HG02970 (cell line): ENCODE results near the gene TYW1B.
"Not testable (repeated sequence)": the region's sequence is repeated elsewhere in the genome, so short reads cannot be mapped to it uniquely, and the experiment has no call there.

Experiments
- ATAC-seq: cut with Tn5 transposase; IDR thresholded peaks from one replicate; pipeline ENCODE4 v1.9.1; 2021; ENCODE audit warnings: mild to moderate bottlenecking, moderate library complexity, moderate number of reproducible peaks; ENCODE audit not compliant: unreplicated experiment, low FRiP score

Gene TYW1B, protein sequence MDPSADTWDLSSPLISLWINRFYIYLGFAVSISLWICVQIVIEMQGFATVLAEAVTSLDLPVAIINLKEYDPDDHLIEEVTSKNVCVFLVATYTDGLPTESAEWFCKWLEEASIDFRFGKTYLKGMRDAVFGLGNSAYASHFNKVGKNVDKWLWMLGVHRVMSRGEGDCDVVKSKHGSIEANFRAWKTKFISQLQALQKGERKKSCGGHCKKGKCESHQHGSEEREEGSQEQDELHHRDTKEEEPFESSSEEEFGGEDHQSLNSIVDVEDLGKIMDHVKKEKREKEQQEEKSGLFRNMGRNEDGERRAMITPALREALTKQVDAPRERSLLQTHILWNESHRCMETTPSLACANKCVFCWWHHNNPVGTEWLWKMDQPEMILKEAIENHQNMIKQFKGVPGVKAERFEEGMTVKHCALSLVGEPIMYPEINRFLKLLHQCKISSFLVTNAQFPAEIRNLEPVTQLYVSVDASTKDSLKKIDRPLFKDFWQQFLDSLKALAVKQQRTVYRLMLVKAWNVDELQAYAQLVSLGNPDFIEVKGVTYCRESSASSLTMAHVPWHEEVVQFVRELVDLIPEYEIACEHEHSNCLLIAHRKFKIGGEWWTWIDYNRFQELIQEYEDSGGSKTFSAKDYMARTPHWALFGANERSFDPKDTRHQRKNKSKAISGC

DNA sequence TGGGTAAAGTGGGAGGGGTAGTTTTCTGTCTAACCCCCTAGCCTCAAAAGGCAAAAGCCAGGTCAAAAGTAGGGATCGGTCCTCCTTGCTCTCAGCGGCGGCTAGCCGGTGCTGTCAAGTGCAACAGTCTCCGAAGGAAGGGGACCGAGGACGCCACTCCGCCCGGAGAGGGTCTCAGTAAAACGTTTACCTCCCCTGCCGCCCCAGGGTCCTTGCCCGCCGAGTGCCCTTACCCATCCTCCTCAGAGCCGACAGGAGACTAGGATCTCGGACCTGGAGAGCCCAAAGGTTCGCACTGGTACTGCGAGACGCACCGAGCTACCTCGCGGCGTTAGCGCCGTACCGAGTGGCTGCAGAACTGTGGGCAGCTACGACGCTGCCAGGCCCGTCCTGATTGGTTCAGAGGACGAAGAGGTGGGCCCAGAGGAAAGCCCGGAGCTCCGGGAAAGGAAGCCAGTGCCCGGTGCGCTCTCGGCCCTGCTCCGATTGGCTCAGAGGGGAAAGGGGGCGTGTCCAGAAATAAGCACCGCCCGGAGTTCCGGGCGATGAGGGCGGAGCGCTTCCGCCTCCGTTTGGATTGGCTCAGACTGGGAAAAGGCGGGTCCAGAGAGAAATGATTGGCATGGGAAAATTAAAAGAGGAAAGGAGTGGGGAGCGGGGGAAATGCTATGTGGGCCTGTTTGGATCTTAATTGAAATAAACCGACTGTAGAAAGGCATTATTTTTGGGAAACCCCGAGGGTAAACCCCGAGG lies at the start of gene TYW1B:
Gene TYW1B (minus strand): TSS at position 362 of the 753 bp plus-strand sequence. CDS start 125 bp downstream, at position 237.
- peak; percentile 88 for ATAC-seq

- not testable (repeated sequence) for ATAC-seq
These were observed 39.6 kb upstream of the TYW1B start for GRCh38 chr7:72867591-72867990.

DNA sequence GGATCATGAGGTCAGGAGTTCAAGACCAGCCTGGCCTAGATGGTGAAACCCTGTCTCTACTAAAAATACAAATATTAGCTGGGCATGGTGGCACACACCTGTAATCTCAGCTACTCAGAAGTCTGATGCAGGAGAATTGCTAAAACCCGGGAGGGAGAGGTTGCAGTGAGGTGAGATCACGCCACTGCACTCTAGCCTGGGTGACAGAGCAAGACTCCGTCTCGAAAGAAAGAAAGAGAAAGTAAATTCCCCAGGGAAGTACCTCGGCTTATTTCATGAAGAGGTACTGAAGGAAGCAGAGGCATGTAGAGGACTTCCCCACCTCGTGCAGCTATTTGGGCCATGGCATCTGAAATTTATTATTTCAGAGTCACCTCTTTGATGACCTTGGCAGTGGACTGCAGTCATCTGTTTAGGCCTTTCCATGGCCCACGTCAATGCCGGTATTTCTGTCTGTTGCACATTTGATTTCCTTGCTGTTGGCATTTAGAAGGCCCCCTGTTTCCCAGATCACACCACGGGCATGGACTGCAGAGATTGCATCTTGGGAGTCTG lies 30.9 kb upstream of the TYW1B start:
- not testable (repeated sequence) for ATAC-seq

DNA sequence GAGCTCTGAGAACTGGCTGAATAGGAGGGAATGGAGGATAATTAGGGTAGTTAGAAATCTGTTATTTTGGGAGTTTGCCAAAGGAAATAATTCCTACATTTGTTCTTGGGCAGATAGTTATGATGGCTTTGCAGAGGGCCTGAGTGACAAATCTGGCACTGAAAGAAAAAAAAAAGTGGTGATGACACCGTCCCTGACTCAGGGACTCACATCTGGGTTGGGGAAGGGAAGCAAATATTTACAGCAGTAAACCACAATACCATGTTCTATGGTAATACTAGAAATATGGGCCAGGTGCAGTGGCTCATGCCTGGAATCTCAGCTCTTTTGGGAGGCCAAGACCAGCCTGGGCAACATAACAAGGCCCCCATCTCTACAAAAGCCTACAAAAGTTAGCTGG lies 29.9 kb upstream of the TYW1B start:
- not testable (repeated sequence) for ATAC-seq

DNA sequence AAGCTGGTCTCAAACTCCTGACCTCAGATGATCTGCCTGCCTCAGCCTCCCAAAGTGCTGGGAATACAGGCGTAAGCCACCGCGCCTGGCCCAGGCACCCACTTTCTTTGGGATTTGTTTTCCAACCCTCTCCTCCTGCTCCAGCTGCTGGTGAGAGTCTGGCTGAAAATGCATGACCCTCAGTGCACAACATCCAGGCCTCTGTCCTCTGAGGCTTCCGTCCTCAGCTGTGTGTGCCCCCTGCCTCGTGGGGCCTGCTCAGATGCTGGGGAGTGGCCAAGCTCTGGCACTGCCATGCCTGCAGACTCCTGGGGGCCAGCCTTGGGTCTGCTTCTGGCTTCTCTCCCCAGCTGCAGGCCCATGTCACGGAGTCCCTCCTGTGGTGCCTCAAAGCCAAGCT lies 27.3 kb upstream of the TYW1B start:
- not testable (repeated sequence) for ATAC-seq

- ATAC-seq = not testable (repeated sequence)
These were observed 24.9 kb upstream of the TYW1B start for GRCh38 chr7:72852937-72853336.

DNA sequence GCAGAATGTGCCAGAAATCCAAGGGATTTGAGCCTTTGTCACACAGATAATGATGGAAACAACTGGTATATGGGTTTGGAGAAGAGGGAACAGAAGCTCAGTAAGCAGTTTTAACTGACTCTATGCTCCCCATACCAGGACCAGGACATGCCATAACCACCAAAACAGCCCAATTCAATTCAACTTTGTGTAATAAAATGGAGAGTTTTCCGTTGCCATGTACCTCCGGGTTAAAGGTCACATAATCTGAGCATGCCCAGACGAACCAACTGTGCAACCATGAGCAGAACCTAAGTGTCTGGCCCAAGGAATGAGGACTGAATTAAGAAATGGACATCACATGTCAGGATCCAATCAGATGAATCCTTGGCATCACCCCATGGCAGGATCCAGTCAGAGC lies 22.7 kb upstream of the TYW1B start:
- ATAC-seq = not testable (repeated sequence)

- ATAC-seq = not testable (repeated sequence)
These were observed 16.1 kb upstream of the TYW1B start for GRCh38 chr7:72844146-72844545.

GRCh38 chr7:72843166-72843565 lies 15.2 kb upstream of the TYW1B start:
- not testable (repeated sequence) for ATAC-seq

GRCh38 chr7:72840966-72841511 lies 13.0 kb upstream of the TYW1B start:
- not testable (repeated sequence) for ATAC-seq

GRCh38 chr7:72838315-72838714 lies 10.3 kb upstream of the TYW1B start:
- not testable (repeated sequence) for ATAC-seq

- not testable (repeated sequence) for ATAC-seq
These were observed 9.3 kb upstream of the TYW1B start for GRCh38 chr7:72837291-72837690.

GRCh38 chr7:72830567-72830966 lies 2.6 kb upstream of the TYW1B start:
- ATAC-seq = not testable (repeated sequence)

DNA sequence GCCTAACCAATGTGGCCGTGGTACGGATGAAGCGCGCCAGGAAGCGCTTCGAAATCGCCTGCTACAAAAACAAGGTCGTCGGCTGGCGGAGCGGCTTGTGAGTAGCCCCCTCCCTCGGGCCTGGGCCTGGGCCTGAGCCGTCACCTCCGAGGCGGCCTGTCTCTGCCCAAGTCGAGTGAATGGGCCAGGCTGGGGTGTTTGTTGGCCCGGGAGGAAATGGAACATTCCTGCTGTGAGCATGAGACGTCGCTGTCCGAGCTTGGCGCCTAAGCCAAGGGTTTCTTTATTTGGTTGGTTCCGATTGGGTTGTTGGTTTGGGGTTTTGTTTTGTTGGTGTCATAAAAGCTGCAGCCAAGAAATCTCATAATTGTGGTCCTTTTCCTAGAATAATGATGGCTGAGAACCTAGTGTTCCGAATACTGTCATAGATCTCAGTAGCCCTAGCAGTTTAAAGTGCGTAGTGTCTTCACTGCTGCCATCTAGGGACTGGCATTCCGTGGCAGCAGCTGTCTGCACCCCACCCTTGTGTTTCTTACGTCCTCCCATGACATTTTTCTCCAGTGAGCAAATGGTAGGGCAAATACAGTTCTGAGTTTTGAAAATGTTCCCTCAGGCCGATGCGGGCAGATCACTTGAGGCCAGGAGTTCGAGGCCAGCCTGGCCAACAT lies 1.8 kb upstream of the TYW1B start:
- ATAC-seq = peak; percentile 6

DNA sequence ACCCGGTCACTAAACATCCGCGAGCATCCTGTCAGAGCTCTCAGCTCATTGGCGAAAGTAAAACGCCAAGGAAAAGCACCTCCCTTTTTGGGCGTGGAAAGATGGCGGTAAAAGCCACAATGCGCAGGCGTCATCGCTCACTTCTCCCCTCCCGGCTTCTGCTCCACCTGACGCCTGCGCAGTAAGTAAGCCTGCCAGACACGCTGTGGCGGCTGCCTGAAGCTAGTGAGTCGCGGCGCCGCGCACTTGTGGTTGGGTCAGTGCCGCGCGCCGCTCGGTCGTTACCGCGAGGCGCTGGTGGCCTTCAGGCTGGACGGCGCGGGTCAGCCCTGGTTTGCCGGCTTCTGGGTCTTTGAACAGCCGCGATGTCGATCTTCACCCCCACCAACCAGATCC lies 1.3 kb upstream of the TYW1B start:
- ATAC-seq = peak; percentile 64

- ATAC-seq = not testable (repeated sequence)
These were observed 4.0 kb downstream of the TYW1B start for GRCh38 chr7:72823765-72824732.

DNA sequence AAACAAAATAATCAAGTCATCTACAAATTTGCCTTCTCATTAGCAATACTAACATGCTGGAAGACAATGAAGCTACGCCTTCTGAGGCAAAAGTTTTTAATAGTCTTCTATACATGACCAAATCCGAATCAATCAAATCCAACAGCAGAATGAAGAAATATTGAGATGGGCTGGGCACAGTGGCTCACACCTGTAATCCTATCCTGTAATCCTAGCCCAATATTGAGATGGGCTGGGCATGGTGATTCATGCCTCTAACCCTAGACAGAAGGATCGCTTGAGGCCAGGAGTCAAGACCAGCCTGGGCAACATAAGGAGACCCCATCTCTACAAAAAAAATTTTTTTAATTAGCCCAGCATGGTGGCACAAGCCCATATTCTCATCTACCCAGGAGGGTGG lies 5.5 kb downstream of the TYW1B start:
- not testable (repeated sequence) for ATAC-seq

DNA sequence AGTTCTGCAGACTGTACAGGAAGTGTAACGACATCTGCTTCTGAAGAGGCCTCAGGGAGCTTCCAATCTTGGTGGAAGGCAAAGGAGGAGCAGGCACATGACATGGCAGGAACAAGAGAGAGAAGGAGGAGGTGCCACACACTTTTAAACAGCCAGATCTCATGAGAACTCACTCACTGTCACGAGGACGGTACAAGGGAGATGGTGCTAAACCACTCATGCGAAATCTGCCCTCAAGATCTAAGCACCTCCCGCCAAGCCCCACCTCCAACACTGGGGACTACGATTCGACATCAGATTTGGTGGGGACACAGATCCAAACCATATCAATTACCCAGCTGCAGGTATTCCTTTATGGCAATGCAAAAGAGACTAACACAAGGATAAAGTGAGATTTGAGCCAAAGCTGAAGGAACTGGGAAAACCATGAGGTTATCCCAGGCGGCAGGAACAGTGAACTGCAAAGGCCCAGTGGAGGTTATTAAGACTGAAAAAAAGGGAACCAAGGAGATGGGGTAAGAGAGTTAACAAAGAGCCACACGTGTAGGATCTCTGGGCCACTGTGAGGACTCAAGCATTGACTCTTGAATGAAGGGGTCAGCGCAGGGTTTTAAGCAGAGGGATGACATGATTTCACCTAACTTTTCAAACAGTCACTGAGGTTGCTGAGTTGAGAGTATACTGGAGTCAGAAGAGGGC lies 9.2 kb downstream of the TYW1B start:
- ATAC-seq = not testable (repeated sequence)
